ENCODE data around the gene MALRD1.

GRCh38 chr10:19133992-19134391 is 85.4 kb downstream of the MALRD1 start:
- TF ChIP-seq POLR2A (IDR thresholded peaks at IDR 0.05) (no peak), CTCF (IDR thresholded peaks at IDR 0.05) (no peak)

All from Peyer's patch (tissue), 4 donors.